GM21619 (cell line): Measurements from ENCODE around the gene SORBS2.

Experiments used
- ATAC-seq: cut with Tn5 transposase; IDR thresholded peaks from one replicate; pipeline ENCODE4 v1.9.1; 2021; ENCODE audit not compliant: unreplicated experiment

Gene SORBS2

DNA sequence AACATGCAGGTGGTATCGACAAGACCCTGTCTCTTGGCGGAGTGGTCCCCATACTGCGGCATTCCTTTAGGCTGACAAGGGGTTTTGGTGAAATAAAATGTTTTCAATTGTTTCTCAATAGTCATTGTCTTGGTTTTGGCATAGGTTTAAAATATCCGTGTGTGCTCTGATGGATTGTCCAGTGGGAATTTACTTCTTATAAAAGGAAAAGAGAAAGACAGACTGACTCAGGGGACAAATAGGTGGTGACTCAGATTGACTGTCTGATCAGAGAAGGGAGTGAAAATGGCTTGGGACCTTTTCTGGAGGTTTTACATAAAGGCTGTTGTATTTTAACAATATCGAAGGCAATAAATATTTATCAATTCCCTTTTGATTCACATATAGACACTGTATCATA, 129.8 kb downstream of the SORBS2 start:
- no peak for ATAC-seq

GRCh38 chr4:185681604-185682003, 130.4 kb downstream of the SORBS2 start:
- no peak for ATAC-seq

DNA sequence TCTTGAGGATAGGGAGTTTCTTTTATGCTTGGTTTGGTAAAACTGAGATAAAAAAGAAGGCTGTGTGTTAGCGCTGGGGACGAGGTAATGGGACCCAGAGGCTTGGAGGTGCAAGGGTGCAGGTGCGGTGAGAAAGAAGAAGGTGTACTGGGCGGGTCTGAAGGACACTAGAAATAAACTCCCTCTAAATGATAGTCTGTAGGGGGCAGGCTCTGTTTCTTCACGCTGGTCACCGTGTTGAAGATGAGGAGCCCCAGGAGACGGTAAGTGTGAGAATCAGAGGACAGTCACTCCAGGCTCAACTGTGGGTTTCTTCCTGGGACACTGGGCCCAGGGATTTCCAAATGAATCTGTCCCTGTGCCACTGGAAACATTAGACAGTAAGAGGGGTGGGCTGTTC, 131.4 kb downstream of the SORBS2 start:
- no peak for ATAC-seq

DNA sequence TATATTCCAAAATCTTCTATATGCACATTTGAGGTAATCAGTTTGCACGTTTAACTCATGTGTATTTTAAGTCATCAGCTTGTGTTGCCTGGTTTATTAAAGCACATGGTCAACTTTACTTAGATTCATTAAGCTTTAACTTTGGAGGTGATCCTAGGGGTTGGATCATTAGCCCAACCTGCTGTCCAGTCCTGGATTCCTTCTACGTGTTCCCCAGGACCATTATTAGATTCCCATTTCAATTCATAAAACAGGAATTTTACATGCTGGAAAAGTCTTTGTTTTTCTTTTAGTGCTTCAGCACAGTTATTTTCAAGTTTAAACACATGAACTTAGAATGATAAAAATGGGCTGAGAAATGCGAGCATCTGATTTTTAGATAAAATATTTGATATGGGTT, 132.5 kb downstream of the SORBS2 start:
- no peak for ATAC-seq

DNA sequence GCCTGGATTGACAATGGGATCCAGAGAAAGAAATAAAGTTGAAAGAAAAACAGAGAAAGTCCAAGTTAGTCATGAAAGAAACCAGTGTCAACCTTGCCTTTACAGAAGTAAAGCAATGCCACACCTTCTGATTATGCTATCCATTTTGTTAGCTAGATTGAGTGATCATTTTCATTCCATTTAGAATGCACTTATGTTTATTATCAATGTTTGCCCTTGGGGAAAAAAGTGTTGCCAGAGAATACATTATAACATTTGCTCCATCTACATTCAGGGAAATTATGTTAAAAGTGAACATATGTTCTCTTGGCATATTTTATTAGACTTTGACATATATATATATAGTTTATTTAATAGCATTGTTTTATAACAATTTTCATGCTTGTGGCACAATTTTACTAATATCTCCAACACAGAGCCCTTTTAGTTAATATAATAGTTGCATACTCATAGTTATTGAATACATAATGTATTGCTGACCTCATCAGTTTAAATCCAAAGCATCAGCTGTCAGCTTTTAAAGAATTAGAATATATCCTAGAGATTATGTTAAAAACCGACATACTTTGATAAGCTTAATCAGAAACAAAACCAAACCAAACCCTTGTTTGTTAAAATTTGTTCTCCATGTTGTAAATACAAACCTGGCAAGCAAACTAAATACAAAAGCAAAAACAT, 134.2 kb downstream of the SORBS2 start:
- ATAC-seq, result no peak

DNA sequence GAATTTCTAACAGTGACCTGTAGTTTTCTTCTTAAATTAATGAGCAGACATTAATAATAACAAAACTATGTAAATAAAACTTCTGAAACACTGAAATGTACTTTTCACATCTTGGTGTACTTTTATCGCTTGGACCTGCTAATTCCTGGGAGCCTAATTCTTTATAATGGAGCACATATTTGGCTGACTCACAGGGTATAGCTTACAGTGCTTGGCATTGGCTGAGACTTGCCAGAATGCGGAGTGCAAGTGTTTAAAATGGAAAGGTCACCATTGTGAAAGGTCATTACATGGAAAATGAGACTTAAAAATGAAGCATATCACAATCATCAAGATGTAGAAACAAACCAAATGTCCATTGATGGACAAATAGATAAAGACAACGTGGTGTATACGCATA, 139.4 kb downstream of the SORBS2 start:
- ATAC-seq, result no peak

DNA sequence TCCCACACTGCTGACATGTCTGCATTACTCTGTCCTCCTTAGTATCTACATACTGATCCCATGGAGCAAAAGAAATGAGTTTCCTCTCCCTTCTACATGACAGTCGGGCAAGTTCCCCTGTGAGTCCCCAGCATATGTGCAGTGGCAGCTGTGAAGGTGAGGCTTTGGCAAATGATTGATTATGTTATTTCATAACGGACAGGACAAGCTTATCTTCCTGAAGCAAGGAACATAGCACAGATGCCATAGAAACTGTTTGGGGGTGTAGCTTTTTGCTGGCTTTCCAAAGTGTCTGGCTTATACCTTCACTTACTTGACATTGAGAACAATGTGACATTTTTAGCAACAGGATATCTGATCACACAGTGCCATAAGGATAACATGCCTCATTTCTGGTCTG, 139.8 kb downstream of the SORBS2 start:
- no peak for ATAC-seq

DNA sequence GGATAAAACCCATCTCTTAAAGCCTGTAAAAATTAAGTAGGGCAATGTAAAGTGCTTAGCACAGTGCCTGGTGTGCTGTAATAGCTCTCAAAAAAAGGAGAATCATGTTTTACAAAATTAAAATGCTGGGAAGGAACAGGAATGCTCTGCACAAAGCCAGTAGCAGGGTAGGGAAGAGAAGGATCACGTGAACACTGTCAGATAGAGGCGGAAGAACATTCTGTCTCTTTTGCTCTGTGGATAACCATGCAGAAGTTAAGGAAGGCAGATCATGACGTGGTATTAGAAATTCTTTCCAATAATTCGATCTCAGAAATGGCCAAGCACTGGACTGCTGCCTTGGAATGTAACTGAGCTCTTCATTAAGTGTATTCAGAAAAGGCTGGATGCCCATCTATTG, 140.5 kb downstream of the SORBS2 start:
- ATAC-seq, result no peak

GRCh38 chr4:185671066-185671465, 140.9 kb downstream of the SORBS2 start:
- ATAC-seq, result no peak

GRCh38 chr4:185669288-185669687, 142.7 kb downstream of the SORBS2 start:
- no peak for ATAC-seq

- no peak for ATAC-seq
Observed at GRCh38 chr4:185666156-185666555, 145.8 kb downstream of the SORBS2 start.

DNA sequence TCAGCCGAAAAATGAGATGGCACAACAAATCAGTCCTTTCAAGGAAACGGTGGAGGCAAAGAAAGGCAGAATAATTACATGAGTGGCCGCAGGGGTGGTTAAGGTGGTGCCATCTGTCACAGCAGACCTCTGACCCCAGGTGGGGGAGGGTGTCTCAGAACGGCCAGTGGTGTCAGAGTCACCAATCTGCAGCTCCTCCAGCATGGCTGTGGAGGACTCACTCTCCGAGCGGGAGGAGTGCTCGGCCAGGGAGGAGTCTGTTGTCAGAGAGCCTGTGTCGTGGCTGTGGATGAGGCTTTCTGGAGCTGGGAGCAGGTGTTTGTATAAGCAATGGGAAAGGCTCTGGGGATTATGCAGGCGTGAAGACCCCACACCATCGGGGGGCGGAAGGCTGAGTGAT, 146.3 kb downstream of the SORBS2 start:
- ATAC-seq, result no peak

DNA sequence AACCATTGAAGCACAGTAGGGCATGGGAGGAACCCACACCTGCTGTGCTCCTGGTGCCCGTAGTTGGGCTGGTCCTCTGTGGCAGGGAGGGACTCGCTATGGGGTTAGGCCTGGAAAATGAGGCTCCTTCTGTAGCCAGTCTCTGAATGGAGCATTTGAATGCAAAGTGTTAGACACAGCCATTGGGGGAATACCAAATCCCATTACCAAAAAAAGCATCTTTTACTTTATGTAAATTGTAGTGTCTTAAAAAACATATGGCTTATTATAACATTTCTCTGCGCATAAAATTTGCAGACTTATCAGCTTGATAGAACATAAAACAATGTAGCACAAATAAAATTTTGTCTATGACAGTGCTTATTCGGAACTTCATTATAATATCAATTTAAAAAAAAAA, 147.5 kb downstream of the SORBS2 start:
- no peak for ATAC-seq

DNA sequence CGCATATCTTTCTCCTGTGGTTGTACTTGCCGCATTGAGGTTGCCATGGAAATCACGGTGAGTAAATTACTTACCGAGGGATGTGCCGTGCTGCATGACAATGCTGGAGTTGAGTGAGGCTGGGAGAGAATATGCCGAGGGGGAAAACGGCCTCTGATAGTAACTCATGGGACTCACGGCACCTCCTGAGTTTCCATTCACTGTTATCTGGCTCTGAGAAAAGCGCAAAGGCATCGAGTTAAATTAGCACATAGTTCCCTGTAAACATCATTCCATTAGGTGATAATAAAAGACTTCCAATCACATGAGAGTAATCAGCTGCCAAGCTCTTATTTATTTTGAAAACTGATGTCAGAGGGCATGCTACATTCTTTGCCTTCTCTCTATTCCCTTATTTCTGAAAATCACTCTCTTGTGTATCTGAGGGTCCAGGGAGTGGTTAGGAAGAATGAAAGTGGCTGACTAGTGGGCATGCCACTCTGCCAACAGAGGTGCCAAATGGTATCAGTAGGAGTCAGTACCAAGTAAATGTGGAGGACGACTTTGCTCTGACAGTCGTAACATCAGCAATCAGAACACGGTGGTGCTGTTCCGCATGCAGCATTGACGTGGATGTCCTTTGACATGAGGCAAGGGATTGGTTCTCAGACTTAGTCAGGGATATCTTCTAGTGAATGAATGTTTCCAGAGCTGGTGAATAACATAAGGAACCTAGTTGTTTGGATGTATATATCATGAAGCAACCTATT, 149.8 kb downstream of the SORBS2 start:
- no peak for ATAC-seq

DNA sequence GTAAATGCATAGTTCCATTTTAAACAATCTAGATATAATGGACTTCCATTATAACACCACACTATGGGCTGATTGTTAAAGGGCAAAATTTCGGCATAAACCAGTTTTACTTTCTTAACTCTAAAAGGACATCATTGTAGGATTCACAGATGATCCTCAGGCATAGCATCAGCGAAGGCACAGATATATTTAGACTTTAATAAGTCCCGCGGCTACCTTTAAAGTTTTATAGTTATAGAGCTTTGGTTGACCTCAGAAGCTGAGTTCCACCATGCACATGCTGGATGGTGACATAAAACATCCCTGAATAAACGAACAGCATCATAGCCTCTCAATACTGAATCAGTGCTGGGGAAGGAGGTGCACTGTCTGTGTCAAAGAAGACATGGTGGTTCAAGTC, 151.7 kb downstream of the SORBS2 start:
- no peak for ATAC-seq

- no peak for ATAC-seq
Observed at GRCh38 chr4:185657699-185658098, 154.3 kb downstream of the SORBS2 start.

DNA sequence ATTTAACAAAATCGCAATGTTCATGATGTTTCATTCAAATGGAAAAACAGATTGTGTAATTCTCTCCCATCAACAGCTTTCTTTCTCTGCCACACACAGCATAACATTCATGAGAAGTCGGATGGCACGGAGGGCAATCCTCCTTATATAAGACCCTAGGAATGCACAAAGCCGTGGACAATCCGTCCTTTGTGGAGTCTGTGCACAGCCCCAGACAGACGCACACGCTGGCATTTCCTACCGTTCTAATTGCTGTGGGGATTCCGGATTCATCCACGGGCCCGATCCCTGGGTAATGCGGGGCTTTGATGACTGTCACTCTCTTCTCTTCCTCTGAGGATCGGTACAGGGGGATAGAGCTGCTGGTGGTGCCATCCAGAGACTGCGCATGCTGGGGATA, 154.8 kb downstream of the SORBS2 start:
- ATAC-seq, result no peak

- no peak for ATAC-seq
Observed at GRCh38 chr4:185656467-185656931, 155.5 kb downstream of the SORBS2 start.

DNA sequence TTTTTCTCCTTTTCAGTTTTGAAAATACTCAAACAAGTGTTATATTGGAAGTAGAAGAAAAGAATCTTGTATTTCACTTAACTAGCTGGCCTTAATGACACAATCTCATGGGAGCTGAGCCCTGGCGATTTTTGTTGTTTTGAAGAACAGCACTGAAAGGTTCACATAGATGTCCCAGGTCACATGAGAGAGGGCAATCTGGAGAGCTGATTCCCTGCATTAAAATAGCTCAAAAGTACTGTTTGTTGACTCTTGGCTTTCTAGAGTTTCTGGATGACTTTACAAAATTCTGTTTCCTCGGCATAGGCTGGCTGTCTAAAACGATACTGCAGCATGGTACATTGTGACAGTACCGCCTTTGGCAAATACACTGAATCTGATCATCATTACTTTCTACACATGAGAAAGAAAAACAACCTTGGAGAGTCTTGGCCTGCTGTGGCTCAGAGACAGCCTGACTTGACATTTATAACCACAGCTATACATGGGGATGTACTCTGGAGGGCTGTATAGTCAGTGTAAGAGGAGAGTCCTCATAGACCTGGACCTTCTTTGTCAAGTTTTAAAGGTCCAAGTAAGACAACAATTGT, 156.9 kb downstream of the SORBS2 start:
- no peak for ATAC-seq

GRCh38 chr4:185654311-185654710, 157.7 kb downstream of the SORBS2 start:
- no peak for ATAC-seq

DNA sequence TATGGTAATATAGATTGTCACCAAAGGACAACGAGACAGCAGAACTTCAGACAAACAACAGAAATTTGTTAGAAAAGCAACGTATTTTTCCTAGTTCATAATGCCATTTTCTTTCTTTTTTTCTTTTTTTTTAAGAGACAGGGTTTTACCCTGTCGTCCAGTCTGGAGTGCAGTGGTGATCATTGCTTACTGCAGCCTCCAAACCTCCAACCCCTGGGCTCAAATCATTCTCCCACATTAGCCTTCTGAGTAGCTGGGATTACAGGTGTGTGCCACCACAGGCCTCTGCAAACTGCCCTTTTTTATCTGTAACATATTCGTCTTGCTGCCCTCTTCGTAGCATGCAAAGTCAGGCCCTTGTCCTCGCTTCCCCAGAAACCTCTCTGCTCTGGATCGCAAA, 160.1 kb downstream of the SORBS2 start:
- ATAC-seq, result no peak

- ATAC-seq, result no peak
Observed at GRCh38 chr4:185651137-185651677, 160.8 kb downstream of the SORBS2 start.
